GM12878 (cell line): ENCODE measurements around the gene SDCCAG8. TPM values are rescaled to one million over a fixed set of nuclear protein-coding genes. Genes with fewer than 3 reads are reported as not detected.
A peak's percentile ranks its signal among the peaks of the same experiment; 100 is the strongest.

Source experiments
- ATF7 ChIP-seq: fragments of 450-650 bp; IDR thresholded peaks from 2 replicates; pipeline ENCODE4 v1.6.1; 2016; ENCODE audit warnings: low read depth, mild to moderate bottlenecking
- EED ChIP-seq: sonication (generic); IDR thresholded peaks from 2 replicates; pipeline ENCODE4 v1.6.1; 2016; ENCODE audit warnings: antibody characterized with exemption, low read depth
- EZH2 ChIP-seq: IDR thresholded peaks from 2 replicates; pipeline ENCODE4 v1.6.1; 2012; ENCODE audit warnings: low read depth, mild to moderate bottlenecking, control low read depth, inconsistent platforms, low read length, borderline replicate concordance; ENCODE audit not compliant: control insufficient read depth
- IKZF1 ChIP-seq: fragments of 450-650 bp; conservative IDR thresholded peaks from 2 replicates; pipeline ENCODE4 v1.6.1; 2017; ENCODE audit warnings: antibody characterized with exemption, mild to moderate bottlenecking
- MXI1 ChIP-seq: fragments of 150-350 bp; IDR thresholded peaks from 2 replicates; pipeline ENCODE4 v1.6.1; 2011; ENCODE audit warnings: low read depth, mild to moderate bottlenecking, inconsistent platforms, low read length, improper control_type of control experiment
- NBN ChIP-seq: fragments of 450-650 bp; IDR thresholded peaks from 2 replicates; pipeline ENCODE4 v1.6.1; 2016
- NKRF ChIP-seq: fragments of 450-650 bp; conservative IDR thresholded peaks from 2 replicates; pipeline ENCODE4 v1.6.1; 2017; ENCODE audit warnings: mild to moderate bottlenecking, moderate library complexity
- NR2F1 ChIP-seq: fragments of 450-650 bp; conservative IDR thresholded peaks from 2 replicates; pipeline ENCODE4 v1.6.1; 2017; ENCODE audit warnings: mild to moderate bottlenecking
- PML ChIP-seq: IDR thresholded peaks from 2 replicates; pipeline ENCODE4 v1.6.1; 2012; ENCODE audit warnings: low read length, inconsistent platforms
- POLR2A ChIP-seq: IDR thresholded peaks from 2 replicates; pipeline ENCODE4 v1.6.1; 2011; ENCODE audit warnings: low read depth, mild to moderate bottlenecking, low read length
- POLR2AphosphoS5 ChIP-seq: IDR thresholded peaks from 2 replicates; pipeline ENCODE4 v1.6.1; 2011; ENCODE audit warnings: mild to moderate bottlenecking, low read length, inconsistent platforms
- POU2F2 ChIP-seq: IDR thresholded peaks from 3 replicates; pipeline ENCODE4 v1.6.1; 2011; ENCODE audit warnings: low read depth, mild to moderate bottlenecking, low read length, borderline replicate concordance
- RFX5 ChIP-seq: IDR thresholded peaks from 2 replicates; pipeline ENCODE4 v1.6.1; 2011; ENCODE audit warnings: low read depth, low read length, improper control_type of control experiment
- SIN3A ChIP-seq: IDR thresholded peaks from 2 replicates; pipeline ENCODE4 v1.6.1; 2012; ENCODE audit warnings: low read depth, low read length, improper control_type of control experiment
- SIX5 ChIP-seq: IDR thresholded peaks from 2 replicates; pipeline ENCODE4 v1.6.1; 2011; ENCODE audit warnings: mild to moderate bottlenecking, low read depth, low read length, moderate library complexity; ENCODE audit not compliant: severe bottlenecking
- SKIL ChIP-seq: fragments of 450-650 bp; IDR thresholded peaks from 2 replicates; pipeline ENCODE4 v1.6.1; 2017; ENCODE audit warnings: mild to moderate bottlenecking, low read depth, inconsistent platforms; ENCODE audit not compliant: poor library complexity, severe bottlenecking
- SMC3 ChIP-seq: IDR thresholded peaks from 2 replicates; pipeline ENCODE4 v1.6.1; 2011; ENCODE audit warnings: low read length, improper control_type of control experiment, borderline replicate concordance
- SREBF2 ChIP-seq: IDR thresholded peaks from 2 replicates; pipeline ENCODE4 v1.6.1; 2012; ENCODE audit warnings: mild to moderate bottlenecking, low read length
- SUPT20H ChIP-seq: IDR thresholded peaks from 2 replicates; pipeline ENCODE4 v1.6.1; 2011; ENCODE audit warnings: low read depth, mild to moderate bottlenecking, low read length, moderate library complexity, borderline replicate concordance; ENCODE audit not compliant: control insufficient read depth
- TAF1 ChIP-seq: IDR thresholded peaks from 2 replicates; pipeline ENCODE4 v1.6.1; 2011; ENCODE audit warnings: mild to moderate bottlenecking, low read depth, low read length, borderline replicate concordance
- YBX1 ChIP-seq: fragments of 450-650 bp; IDR thresholded peaks from 2 replicates; pipeline ENCODE4 v1.6.1; 2016; ENCODE audit warnings: antibody characterized with exemption
- polyA plus RNA-seq, 11 experiments: library from polyadenylated mRNA; depleted of rRNA in 4 of 11; unstranded in 6 of 11; stranded (reverse) in 5 of 11; fragments of >200 nt; fragmentation: Nextera tagmentation in 4 of 11; fragmentation: Illumina TruSeq in 1 of 11; extraction: Ambion mirVana in 4 of 11; extraction: Trizol in 1 of 11; gene quantifications; 1 replicate in 1 of 11; 2 replicates in 10 of 11; pipeline versions ENCODE4 v1.2.1 to v1.2.3, GENCODE V29; 2011 to 2016; ENCODE audit warnings: inconsistent platforms in 2 of 11, missing spikeins in 2 of 11, low read depth in 1 of 11
- total RNA-seq, 4 experiments: library from RNA; depleted of rRNA in 3 of 4; stranded (reverse); fragments of >200 nt in 3 of 4; fragmentation: Illumina TruSeq in 1 of 4; extraction: Trizol in 1 of 4; gene quantifications; 2 replicates each; pipeline versions ENCODE4 v1.2.1 to v1.2.3, GENCODE V29; 2013 to 2021
- TF ChIP-seq, protein P1 (sequence below): IDR thresholded peaks from 2 replicates; pipeline ENCODE4 v1.6.1; 2011; ENCODE audit warnings: low read depth, mild to moderate bottlenecking, low read length, moderate library complexity, borderline replicate concordance; ENCODE audit errors: extremely low read depth
- TF ChIP-seq, protein P2 (sequence below): fragments of 450-650 bp; IDR thresholded peaks from 2 replicates; pipeline ENCODE4 v1.6.1; 2017; ENCODE audit warnings: borderline replicate concordance

The SDCCAG8 gene
- total and polyA plus RNA-seq, 10 of the 15 experiments (the other 5 are each of a cell fraction or from before 2014, with no cell fraction given) = 15.0 to 25.6 (median 20.6) TPM

GRCh38 chr1:243254233-243254926, 1.5 kb upstream of the SDCCAG8 start (continued):
- TF ChIP-seq YBX1 (no peak), IKZF1 (peak; percentile 23; the same call in 1 of the 2 replicates), SKIL (no peak), EED (0 out of 2 replicates have a peak, but pooled peaks have one; percentile 69), SIX5 (no peak), POU2F2 (no peak), SMC3 (no peak), NKRF (peak; percentile 18; the same call in 1 of the 2 replicates), NBN (peak; percentile 35; the same call in 1 of the 2 replicates), EZH2 (no peak), SREBF2 (no peak), TAF1 (0 out of 2 replicates have a peak, but pooled peaks have one; percentile 7), SUPT20H (no peak), POLR2A (peak; percentile 50; the same call in 1 of the 2 replicates), PML (0 out of 2 replicates have a peak, but pooled peaks have one; percentile 19), MXI1 (peak; percentile 73), SIN3A (peak; percentile 20; the same call in 1 of the 2 replicates), RFX5 (no peak), ATF7 (no peak), NR2F1 (peak; percentile 62), POLR2AphosphoS5 (0 out of 2 replicates have a peak, but pooled peaks have one; percentile 5)
- TF ChIP-seq, protein P1, sequence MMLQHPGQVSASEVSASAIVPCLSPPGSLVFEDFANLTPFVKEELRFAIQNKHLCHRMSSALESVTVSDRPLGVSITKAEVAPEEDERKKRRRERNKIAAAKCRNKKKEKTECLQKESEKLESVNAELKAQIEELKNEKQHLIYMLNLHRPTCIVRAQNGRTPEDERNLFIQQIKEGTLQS = no peak
- TF ChIP-seq, protein P2, sequence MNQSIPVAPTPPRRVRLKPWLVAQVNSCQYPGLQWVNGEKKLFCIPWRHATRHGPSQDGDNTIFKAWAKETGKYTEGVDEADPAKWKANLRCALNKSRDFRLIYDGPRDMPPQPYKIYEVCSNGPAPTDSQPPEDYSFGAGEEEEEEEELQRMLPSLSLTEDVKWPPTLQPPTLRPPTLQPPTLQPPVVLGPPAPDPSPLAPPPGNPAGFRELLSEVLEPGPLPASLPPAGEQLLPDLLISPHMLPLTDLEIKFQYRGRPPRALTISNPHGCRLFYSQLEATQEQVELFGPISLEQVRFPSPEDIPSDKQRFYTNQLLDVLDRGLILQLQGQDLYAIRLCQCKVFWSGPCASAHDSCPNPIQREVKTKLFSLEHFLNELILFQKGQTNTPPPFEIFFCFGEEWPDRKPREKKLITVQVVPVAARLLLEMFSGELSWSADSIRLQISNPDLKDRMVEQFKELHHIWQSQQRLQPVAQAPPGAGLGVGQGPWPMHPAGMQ = peak; percentile 21; the same call in 1 of the 2 replicates
